HG02571 (cell line): ENCODE data around the gene SCN7A.
"Not testable (repeated sequence)": the region's sequence is repeated elsewhere in the genome, so short reads cannot be mapped to it uniquely, and the experiment has no call there.

Experiments
- ATAC-seq: cut with Tn5 transposase; IDR thresholded peaks from one replicate; pipeline ENCODE4 v1.9.1; 2021; ENCODE audit warnings: mild to moderate bottlenecking, moderate library complexity; ENCODE audit not compliant: unreplicated experiment

SCN7A gene

DNA sequence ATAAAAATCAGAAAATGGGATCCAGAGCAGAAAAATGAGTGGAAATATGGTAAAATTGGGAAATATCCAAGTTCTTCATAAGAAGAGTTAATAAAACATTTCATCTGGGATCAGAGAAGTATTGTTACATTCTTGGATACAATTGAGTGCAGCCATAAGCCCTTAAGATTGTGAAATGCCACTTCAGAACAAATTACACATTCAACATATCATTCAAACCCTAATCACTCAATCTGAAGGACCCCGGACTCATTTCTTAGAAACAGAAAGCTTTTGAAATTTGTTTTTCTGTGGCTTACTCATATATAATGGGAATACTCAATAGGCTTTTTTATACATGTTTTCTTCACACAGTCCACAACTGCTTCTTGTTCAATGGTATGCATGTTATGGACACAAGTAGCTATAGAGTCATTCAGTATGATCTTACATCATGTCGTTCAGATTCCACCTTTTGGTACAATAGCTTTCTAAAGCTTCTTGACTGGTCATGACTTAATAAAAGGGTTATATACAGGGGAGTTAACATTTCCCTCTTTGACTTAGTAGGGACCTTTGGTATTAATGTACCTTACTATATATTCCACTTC, 39.9 kb downstream of the SCN7A start:
- no peak for ATAC-seq

DNA sequence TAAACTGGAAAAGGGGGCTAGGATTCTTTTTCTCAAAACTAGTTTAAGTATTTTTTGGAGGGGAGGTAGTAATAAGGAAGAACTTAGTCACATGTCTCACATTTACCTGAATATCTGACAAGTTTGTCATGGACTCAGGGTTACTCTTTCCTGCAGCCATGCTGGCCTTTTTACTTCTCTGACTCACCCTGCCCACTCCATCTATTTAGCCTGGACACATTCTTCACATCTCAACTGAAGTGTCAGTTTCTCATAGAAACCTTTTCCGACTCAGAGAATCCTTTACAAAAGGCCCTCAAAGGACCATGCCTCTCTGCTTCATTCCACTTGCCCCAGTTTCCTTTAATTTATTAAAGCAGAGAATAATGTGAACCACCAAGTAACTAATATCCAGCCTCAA, 42.6 kb downstream of the SCN7A start:
- ATAC-seq: no peak

DNA sequence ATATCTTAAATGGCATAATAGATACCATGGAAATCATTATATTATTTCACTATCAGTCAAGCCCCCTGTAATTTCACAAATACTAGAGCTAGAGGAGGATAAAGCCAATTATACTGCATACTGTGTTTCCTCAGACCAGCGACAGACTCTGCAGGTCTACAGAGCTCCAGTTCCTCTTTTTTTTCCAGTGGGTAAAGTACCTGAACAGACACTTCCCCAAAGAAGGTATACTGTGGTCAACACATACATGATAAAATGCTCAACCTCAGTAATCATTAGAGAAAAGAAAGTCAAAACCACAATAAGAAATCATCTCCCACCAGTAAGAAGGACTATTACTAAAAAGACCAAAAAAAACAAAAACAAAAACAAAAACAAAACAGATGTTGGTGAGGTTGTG, 44.6 kb downstream of the SCN7A start:
- ATAC-seq: no peak

DNA sequence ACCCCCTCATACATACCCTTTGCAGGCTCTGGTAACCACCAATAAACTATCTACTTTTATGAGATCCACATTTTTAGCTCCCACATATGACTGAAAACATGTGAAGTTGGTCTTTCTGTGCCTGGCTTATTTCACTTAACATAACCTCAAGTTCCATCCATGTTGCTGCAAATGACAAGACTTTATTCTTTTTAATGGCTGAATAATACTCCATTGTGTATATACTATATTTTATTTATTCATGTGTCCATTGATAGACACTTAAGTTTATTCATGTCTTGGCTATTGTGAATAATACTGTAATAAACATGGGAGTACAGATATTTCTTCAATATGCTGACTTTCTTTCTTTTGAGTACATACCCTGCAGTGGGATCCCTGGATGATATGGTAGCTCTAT, 45.9 kb downstream of the SCN7A start:
- ATAC-seq: no peak

DNA sequence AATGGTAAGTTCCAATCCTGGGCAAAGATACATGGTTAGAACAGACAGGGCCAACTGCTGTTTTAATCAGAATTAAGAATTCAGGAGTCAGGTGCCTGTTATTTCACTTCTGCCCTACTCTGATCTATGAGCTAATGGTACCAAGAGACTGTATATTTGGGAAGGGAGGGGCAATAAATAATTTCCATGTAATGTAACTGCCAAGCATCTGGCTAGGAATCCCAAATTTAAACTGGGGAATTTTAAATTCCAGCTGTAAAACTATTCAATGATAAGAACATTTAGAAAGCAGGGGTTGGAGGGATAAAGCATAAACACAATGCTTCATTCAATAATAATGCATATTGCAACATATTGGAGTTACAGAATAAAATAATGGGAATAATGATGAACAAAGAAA, 49.7 kb downstream of the SCN7A start:
- ATAC-seq: no peak

DNA sequence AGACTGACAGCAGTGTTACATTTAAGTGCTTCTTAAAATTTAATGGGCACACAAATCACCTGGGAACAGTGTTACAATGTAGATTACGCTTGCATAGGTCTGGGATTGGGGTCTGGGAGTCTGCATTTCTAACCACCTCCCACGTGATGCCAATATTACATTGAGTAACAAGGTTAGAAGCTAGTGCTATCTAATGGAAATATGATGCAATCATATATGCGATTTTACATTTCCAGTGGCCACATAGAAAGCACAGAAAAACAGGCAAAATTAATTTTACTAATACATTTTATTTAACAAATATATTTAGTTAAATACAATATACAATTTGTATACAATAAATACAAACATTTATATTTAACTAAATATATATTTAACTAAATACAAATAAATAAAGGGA, 53.7 kb downstream of the SCN7A start:
- no peak for ATAC-seq

DNA sequence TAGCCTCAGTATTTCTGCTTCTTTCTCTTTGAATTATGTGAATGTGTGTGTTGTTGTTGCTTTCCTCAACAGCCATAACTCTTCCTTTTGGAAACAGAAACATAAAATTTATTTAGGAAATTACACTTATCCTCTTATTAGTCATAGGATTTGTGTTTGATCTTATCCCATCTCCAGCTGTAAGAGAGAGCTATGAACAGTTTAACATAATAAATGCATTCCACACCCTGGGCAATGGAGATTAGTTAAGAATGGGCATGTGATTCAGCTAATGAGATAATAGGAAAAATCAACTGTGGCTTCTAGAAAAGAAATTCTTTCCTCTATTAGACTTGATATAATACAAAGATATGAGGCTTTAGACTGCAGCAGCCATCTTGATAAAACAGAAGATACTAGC, 55.0 kb downstream of the SCN7A start:
- no peak for ATAC-seq

DNA sequence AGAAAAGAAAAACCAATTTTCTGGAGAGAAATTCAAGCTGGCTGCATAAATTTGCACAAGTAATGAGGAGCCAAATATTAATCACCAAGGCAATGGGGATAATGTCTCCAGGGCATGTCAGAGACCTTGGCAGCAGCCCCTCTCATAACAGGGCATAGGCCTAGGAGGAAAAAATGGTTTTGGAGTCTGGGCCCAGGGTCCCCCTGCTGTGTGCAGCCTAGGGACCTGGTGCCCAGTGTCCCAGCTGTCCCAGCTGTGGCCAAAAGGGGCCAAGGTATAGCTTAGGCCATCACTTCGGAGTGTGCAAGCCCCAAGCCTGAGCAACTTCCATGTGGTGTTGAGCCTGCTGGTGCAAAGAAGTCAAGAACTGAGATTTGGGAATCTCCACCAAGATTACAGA, 57.1 kb downstream of the SCN7A start:
- no peak for ATAC-seq

DNA sequence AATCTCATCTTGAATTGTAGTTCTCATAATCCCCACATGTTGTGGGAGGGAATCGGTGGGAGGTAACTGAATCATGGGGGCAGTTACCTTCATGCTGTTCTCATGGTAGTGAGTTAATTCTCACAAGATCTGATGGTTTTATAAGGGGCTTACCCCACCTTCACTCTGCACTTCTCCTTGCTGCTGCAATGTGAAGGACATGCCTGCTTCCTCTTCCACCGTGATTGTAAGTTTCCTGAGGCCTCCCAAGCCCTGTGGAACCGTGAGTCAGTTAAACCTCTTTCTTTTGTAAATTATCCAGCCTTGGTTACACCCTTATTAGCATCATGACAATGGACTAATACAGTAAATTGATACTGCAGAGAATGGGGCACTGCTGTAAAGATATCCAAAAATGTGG, 57.9 kb downstream of the SCN7A start:
- no peak for ATAC-seq

DNA sequence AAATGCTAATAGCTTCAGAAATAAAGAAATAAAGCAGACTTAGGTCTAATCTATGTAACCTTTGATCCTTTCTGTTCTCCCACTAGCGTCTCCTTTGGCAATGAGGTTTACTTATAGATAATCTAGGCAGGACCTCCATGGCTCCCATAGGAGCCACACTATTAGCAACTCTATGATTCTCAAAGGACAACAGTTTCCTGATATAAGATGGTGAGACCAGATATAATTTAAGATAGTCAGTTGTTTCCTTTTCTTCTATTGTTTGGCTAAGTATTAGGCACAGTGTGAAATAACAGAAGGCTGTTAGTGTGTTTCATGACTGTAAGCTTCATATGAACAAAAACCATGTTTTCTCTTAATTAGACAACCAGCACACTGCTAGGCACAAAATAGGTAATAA, 59.6 kb downstream of the SCN7A start:
- ATAC-seq: no peak

DNA sequence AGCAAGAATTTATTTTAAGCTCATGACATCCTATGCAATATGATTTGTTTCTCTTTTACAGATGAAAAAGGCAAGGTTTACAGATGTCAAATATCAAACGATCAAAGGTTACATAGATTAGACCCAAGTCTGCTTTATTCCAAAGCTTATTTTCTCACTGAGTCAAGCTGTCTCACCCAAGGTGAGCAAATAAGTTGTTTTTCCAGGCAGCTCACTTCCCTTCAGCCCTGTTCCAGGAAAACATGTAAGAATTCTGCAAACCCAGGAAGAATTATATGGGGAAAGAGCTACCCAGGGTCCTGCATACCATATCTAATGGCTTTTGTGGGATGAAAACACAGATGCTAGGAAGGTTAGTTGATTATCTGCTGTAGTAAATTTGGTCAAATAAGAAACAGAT, 60.6 kb downstream of the SCN7A start:
- no peak for ATAC-seq

DNA sequence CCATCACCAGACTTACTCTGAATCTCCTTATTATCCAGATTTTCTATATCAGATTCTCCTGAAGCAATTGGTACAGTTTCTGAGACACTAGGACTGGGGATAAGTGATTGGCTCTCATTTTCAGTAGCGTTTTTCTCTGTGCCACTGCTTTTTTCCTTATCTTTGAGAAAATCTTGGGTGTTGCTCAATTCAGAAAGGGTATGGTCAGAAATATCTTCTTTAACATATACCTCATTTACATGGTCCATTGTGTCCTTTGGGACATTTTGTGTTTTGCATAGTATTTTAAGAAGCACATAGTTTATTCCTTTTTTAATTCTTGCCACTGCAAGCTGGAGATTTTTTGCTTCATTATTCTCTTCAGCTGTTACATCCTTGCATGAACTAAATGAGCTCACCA, 61.7 kb downstream of the SCN7A start:
- no peak for ATAC-seq

DNA sequence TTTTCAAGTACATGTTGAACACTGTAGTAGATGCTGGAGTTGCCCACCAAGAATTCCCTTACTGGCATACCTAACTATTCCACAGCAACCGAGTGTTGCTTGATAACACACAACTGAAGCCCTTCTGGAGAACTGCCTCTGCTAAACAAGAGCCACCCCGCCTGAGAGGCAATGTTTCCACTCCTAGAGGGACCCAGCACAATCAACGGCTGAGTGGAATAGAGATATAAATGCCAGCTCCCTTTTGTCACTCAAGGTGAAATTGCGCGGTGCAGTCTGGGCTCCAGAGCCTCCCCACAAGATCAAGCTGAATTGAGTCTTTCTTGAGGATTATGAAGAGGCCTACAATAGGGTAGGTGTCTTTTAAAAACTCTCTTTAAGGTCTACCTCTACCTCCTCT, 69.2 kb downstream of the SCN7A start:
- no peak for ATAC-seq

DNA sequence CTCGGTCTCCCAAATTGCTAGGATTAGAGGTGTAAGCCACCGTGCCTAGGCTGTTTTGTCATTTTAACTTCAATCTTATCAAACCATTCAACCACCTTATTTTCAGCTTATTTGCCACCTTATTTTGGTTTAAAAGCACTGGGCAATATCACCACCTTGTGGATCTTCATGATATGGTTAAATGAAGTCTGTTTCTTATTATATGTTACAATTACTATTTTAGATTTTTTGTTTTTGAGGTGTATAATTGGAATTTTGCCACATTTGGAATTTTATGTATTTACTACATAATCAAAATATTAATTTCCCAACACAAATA, 74.5 kb downstream of the SCN7A start:
- no peak for ATAC-seq

DNA sequence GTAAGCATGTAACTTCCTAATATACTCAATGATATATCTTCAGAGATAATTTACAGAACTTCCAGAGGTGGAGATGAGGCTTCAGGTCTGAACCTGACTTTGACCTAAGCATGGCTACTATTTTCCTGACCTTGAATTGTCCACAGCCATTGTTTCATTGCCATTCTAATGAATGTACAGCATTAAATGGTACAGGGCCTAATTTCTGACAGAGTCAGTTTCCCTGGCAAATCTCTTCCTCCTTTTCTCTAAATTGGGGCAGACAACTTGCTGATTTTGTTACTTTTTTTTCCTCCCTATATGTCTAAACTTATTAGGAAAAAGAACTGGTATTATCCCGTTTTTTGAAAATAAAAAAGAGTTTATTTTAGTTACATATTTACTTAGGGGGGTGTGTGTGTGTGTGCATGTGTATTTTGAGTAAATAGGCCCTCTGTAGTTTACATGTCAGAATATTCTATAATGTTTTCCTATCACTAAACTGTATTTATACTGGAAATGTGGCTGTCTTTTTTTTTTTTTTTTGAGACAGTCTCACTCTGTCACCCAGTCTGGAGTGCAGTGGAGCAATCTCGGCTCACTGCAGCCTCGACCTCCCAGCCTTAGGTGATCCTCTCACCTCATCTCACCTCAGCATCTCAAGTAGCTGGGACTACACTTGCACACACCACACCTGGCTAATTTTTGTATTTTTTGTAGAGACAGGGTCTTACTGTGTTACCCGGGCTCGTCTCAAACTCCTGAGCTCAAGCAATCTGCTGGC, 75.0 kb downstream of the SCN7A start:
- no peak for ATAC-seq

DNA sequence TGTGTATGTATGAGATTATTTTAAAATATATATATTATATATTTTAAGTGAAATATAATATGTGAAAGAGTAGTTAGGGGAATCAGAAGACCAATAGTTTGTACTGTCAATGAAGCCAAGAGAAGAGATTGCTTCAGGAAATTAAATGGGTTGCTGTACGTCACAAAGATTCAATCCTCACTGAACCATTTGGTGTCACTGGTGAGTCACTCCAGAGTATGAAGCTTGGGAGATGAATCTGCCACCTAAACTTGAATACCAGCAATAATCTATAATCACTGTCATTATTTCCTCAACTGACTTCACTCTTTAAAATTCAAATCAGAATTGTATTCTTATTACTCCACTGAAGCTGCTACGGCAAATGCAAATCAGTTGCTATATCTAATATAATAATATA, 76.4 kb downstream of the SCN7A start:
- no peak for ATAC-seq

DNA sequence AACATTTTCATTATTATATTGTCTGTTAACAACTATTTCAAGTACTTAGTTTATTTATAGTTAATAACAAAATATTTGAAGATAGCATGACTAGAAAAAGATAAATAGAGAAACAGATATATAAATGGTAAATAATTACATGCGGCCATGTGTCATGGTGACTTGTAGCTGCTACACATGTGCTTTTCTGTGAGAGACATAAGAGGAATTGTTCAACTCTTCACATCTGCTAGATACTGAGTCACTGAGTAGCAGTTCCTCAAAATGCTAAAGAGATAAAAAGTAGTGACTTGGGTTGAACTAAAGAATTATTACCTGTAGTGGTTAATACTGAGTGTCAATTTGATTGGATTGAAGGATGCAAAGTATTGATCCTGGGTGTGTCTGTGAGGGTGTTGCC, 80.8 kb downstream of the SCN7A start:
- ATAC-seq: no peak

DNA sequence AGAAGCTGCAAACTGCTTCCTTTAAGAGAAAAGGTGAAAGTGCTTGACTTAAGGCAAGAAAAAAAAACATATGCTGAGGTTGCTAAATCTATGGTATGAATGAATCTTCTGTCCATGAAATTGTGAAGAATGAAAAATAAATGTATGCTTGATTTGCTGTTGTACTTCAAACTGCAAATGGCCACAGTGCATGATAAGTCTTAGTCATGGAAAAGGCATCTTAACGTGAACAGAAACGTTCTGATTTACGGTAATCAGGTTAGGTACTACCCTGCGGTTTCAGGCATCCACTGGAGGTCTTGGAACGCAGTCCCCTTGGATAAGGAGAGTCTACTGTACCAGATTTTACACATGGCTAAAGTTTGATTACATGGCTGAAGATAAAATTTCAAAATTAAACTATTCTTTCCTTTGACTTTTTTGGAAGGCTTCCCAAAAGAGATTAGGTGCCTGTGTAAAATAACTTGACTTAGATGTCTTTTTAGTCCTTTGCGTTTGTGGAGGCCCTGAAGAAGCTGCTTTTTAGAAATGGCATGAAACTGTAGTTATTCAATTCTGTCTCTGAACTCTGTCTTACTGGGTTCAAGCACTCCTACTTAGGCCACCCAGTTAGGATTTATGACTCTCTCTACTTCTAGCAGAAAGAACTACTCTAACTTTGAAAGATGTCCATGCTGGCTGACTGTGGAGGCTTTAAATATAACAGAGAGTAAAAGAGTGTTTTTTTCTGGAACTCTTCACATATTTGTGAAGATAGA, 82.4 kb downstream of the SCN7A start:
- no peak for ATAC-seq

DNA sequence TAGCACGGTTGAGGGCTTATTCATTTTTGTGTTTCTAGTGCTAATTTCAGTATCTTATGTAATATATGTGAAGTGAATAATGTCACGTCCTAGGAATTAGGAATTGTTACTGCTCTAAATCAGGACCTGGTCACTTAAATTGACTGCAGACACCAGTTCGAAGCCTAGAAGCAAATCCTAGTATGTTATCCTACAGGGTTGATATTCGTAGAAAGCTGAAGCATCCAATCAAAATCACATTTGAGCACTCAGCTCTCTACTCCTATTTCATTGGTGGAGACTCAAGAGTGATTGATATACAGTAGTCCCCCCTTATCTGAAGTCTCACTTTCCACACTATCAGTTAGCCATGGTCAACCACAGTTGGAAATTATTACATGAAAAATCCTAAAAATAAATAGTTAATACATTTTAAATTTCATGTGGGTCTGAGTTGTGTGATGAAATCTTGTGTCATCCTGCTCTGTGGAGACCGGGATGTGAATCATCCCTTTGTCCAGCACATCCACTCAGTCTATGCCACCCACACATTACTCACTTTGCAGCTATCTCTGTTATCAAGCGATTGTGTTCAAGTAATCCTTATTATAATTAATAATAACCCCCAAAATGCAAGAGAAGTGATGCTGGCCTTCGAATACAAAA, 83.1 kb downstream of the SCN7A start:
- ATAC-seq: no peak

DNA sequence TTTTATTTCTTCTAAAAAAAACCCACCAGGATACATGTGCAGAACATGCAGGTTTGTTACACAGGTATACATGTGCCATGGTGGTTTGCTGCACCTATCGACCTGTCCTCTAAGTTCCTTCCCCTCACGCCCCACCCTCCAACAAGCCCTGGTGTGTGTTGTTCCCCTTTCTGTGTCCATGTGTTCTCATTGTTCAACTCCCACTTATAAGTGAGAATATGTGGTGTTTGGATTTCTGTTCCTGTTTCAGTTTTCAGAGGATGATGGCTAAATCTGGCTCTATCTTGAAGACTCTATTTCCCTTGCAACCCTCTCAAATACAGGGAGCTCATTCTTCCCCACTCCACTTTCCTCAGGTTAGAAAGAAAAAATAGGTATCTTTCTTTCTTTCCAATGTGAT, 86.3 kb downstream of the SCN7A start:
- ATAC-seq: not testable (repeated sequence)

DNA sequence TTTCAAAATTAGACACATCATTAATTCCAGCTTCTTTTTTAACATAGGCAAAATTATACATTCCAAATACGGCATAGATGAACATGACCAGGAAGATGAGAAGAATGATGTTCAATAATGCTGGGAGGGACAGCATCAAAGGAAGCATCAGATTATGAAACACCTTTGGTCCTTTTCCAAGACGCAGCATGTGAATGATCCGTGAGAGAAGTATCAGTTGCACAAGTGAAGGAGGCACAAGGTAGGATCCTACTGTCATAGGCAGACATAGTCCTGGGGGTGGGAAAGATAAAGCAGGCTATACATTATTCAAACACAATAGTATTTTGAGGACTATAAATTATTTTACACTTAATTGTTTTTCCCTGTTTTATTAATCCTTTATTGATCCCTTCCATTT, 87.7 kb downstream of the SCN7A start:
- ATAC-seq: no peak

DNA sequence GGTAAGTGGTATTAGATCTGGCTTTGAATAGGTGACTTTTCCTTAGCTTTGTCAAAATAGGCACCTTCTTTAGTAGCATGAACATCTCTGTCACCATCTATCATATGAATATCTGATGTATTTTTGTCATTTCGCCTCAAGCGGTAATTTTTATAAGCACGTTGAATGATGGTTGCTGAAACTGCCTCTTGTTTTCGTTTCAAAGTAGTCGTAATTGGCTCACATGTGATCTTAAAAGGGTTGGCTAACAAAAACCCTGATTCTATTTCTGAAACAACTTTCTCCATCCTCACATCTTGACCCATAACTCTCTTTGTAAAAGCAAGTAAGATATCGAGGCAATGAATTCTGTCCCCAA, 88.5 kb downstream of the SCN7A start:
- ATAC-seq: no peak
